IMR-90 (cell line): ENCODE results near the gene EPHB1. TPM values are rescaled to one million over a fixed set of nuclear protein-coding genes. Genes with fewer than 3 reads are reported as not detected.

Experiments
- ATAC-seq: fragments of 200-7000 bp; cut with Tn5 transposase; 2 replicates; pipeline ENCODE4 v1.9.1; 2020; ENCODE audit warnings: low read depth, mild to moderate bottlenecking, moderate library complexity
- BruUV-seq: library from RNA; stranded (reverse); fragments of 400-500 nt; replicated peaks from 2 replicates; lab custom pipeline; 2021; lab: Mats Ljungman, UMichigan
- CTCF ChIA-PET: fragments of 300-600 bp; formaldehyde crosslinking; extraction: SDS; loops from one replicate; lab custom pipeline; 2021; ENCODE audit warnings: antibody characterized with exemption; lab: Yijun Ruan, JAX
- POLR2A ChIA-PET: fragments of 300-600 bp; sonication (Branson Sonifier 250); formaldehyde crosslinking; loops from one replicate; lab custom pipeline; 2022; ENCODE audit warnings: antibody characterized with exemption; ENCODE audit not compliant: unreplicated experiment; lab: Charles Lee
- DNase-seq: peaks from one replicate; pipeline ENCODE4 v3.0.0; 2013
- H2AFZ ChIP-seq: replicated peaks from 2 replicates; pipeline ENCODE3; 2013; ENCODE audit warnings: low read length, mild to moderate bottlenecking; ENCODE audit not compliant: poor library complexity
- H2AK5ac ChIP-seq: 2 replicates; pipeline ENCODE4 v1.6.1; 2013; ENCODE audit warnings: low read depth, low read length, inconsistent platforms
- H2AK9ac ChIP-seq: replicated peaks from 2 replicates; pipeline ENCODE3; 2013; ENCODE audit warnings: mild to moderate bottlenecking, low read depth, low read length, moderate library complexity; ENCODE audit not compliant: poor library complexity
- H2BK120ac ChIP-seq: 2 replicates; pipeline ENCODE4 v1.6.1; 2013; ENCODE audit warnings: low read depth, low read length, inconsistent platforms
- H2BK15ac ChIP-seq: 3 replicates; pipeline ENCODE4 v1.6.1; 2013; ENCODE audit warnings: low read depth, low read length, inconsistent platforms
- H2BK20ac ChIP-seq: 2 replicates; pipeline ENCODE4 v1.6.1; 2013; ENCODE audit warnings: low read depth, mild to moderate bottlenecking, inconsistent platforms, low read length, moderate library complexity
- H2BK5ac ChIP-seq: 2 replicates; pipeline ENCODE4 v1.6.1; 2013; ENCODE audit warnings: mild to moderate bottlenecking, low read depth, low read length, inconsistent platforms; ENCODE audit not compliant: poor library complexity, severe bottlenecking
- H3K14ac ChIP-seq: replicated peaks from 2 replicates; pipeline ENCODE4 v1.6.1; 2013; ENCODE audit warnings: low read depth, low read length, inconsistent platforms
- H3K18ac ChIP-seq: 2 replicates; pipeline ENCODE4 v1.6.1; 2013; ENCODE audit warnings: low read depth, low read length, control low read depth
- H3K23ac ChIP-seq: 2 replicates; pipeline ENCODE4 v1.6.1; 2013; ENCODE audit warnings: low read depth, low read length, inconsistent platforms
- H3K27ac ChIP-seq: 2 replicates; pipeline ENCODE4 v1.5.1; 2013; ENCODE audit warnings: mild to moderate bottlenecking, control low read depth, low read length; ENCODE audit not compliant: insufficient read depth
- H3K27me3 ChIP-seq: 2 replicates; pipeline ENCODE4 v1.6.1; 2013; ENCODE audit warnings: low read length; ENCODE audit not compliant: control insufficient read depth, insufficient read depth
- H3K36me3 ChIP-seq: 2 replicates; pipeline ENCODE4 v1.6.1; 2013; ENCODE audit warnings: low read length, mixed read lengths; ENCODE audit not compliant: control insufficient read depth, insufficient read depth
- H3K4ac ChIP-seq: 2 replicates; pipeline ENCODE4 v1.6.1; 2013; ENCODE audit warnings: low read depth, low read length, inconsistent platforms
- H3K4me1 ChIP-seq: 2 replicates; pipeline ENCODE4 v1.6.1; 2013; ENCODE audit warnings: low read length, mixed read lengths; ENCODE audit not compliant: control insufficient read depth, insufficient read depth
- H3K4me2 ChIP-seq: 2 replicates; pipeline ENCODE4 v1.6.1; 2013; ENCODE audit warnings: low read depth, mild to moderate bottlenecking, control low read depth, low read length, moderate library complexity
- H3K4me3 ChIP-seq: 2 replicates; pipeline ENCODE4 v1.5.1; 2013; ENCODE audit warnings: low read depth, mild to moderate bottlenecking, control low read depth, low read length, moderate library complexity; ENCODE audit not compliant: insufficient read depth
- H3K56ac ChIP-seq: 2 replicates; pipeline ENCODE4 v1.6.1; 2013; ENCODE audit warnings: low read length, inconsistent platforms; ENCODE audit not compliant: insufficient read depth; ENCODE audit errors: extremely low read depth
- H3K79me1 ChIP-seq, 2 experiments: 2 replicates each; pipeline ENCODE4 v1.6.1; 2013; ENCODE audit warnings: low read length in 2 of 2, inconsistent platforms in 1 of 2, low read depth in 1 of 2
- H3K9ac ChIP-seq: 2 replicates; pipeline ENCODE4 v1.6.1; 2013; ENCODE audit warnings: low read depth, low read length, control low read depth
- H3K9me1 ChIP-seq: 2 replicates; pipeline ENCODE4 v1.6.1; 2013; ENCODE audit warnings: low read length, inconsistent platforms; ENCODE audit not compliant: insufficient read depth
- H3K9me3 ChIP-seq: 2 replicates; pipeline ENCODE4 v1.6.1; 2013; ENCODE audit warnings: low read length; ENCODE audit not compliant: control insufficient read depth, insufficient read depth
- H4K20me1 ChIP-seq: 2 replicates; pipeline ENCODE4 v1.6.1; 2013; ENCODE audit warnings: low read length, inconsistent platforms; ENCODE audit not compliant: insufficient read depth
- H4K5ac ChIP-seq: 2 replicates; pipeline ENCODE4 v1.6.1; 2013; ENCODE audit warnings: mild to moderate bottlenecking, low read depth, low read length, control low read depth
- H4K8ac ChIP-seq, 2 experiments: 2 replicates each; pipeline ENCODE4 v1.6.1; 2013; ENCODE audit warnings: low read depth in 2 of 2, low read length in 2 of 2, control low read depth in 1 of 2, inconsistent platforms in 1 of 2
- H4K91ac ChIP-seq: 2 replicates; pipeline ENCODE4 v1.6.1; 2013; ENCODE audit warnings: low read depth, low read length, inconsistent platforms; ENCODE audit not compliant: insufficient read depth
- BHLHE40 ChIP-seq: fragments of 150-350 bp; IDR thresholded peaks from 2 replicates; pipeline ENCODE4 v1.6.1; 2016; ENCODE audit warnings: mild to moderate bottlenecking, low read depth, low read length
- CEBPB ChIP-seq: IDR thresholded peaks from 2 replicates; pipeline ENCODE4 v1.6.1; 2012; ENCODE audit warnings: low read depth, low read length, improper control_type of control experiment
- CHD1 ChIP-seq: IDR thresholded peaks from 2 replicates; pipeline ENCODE4 v1.6.1; 2012; ENCODE audit warnings: low read depth, low read length, improper control_type of control experiment
- ELK1 ChIP-seq: fragments of 150-350 bp; IDR thresholded peaks from 2 replicates; pipeline ENCODE4 v1.6.1; 2016; ENCODE audit warnings: low read depth, mild to moderate bottlenecking, low read length, moderate library complexity, borderline replicate concordance
- FOS ChIP-seq: fragments of 150-350 bp; IDR thresholded peaks from 2 replicates; pipeline ENCODE4 v1.6.1; 2016; ENCODE audit warnings: low read depth, low read length
- MAFK ChIP-seq: IDR thresholded peaks from 2 replicates; pipeline ENCODE4 v1.6.1; 2012; ENCODE audit warnings: low read depth, low read length, improper control_type of control experiment
- MAZ ChIP-seq: IDR thresholded peaks from 2 replicates; pipeline ENCODE4 v1.6.1; 2012; ENCODE audit warnings: low read depth, mild to moderate bottlenecking, low read length, improper control_type of control experiment, moderate library complexity, borderline replicate concordance
- MXI1 ChIP-seq: IDR thresholded peaks from 2 replicates; pipeline ENCODE4 v1.6.1; 2012; ENCODE audit warnings: low read depth, mild to moderate bottlenecking, low read length, moderate library complexity, borderline replicate concordance
- NFE2L2 ChIP-seq: fragments of 150-350 bp; IDR thresholded peaks from 2 replicates; pipeline ENCODE4 v1.6.1; 2016; ENCODE audit warnings: low read depth, mild to moderate bottlenecking, low read length
- POLR2A ChIP-seq: IDR thresholded peaks from 2 replicates; pipeline ENCODE4 v1.6.1; 2012; ENCODE audit warnings: mild to moderate bottlenecking, low read depth, low read length
- RCOR1 ChIP-seq: IDR thresholded peaks from 2 replicates; pipeline ENCODE4 v1.6.1; 2012; ENCODE audit warnings: mild to moderate bottlenecking, low read length, improper control_type of control experiment; ENCODE audit not compliant: insufficient replicate concordance
- RFX5 ChIP-seq: IDR thresholded peaks from 2 replicates; pipeline ENCODE4 v1.8.0; 2012; ENCODE audit warnings: low read depth, mild to moderate bottlenecking, low read length, moderate library complexity
- USF2 ChIP-seq: fragments of 150-350 bp; IDR thresholded peaks from 2 replicates; pipeline ENCODE4 v1.6.1; 2017; ENCODE audit warnings: mild to moderate bottlenecking, antibody characterized with exemption, low read length, low read depth
- WGBS, 2 experiments: methylation state at CpG; one replicate each; pipeline versions ENCODE4 v1.1.5 to v1.1.7; 2013; ENCODE audit warnings: missing lambda C conversion rate in 2 of 2; ENCODE audit not compliant: insufficient read length in 1 of 2; ENCODE audit errors: extremely low coverage in 2 of 2; 5-methylcytosine and 5-hydroxymethylcytosine counted together
- dilution Hi-C: fragments of 300-500 bp; cut with HindIII; formaldehyde crosslinking; loops from one replicate; pipeline ENCODE4 v1.14.3; 2018; ENCODE audit warnings: low sequenced_read_pairs; ENCODE audit not compliant: unreplicated experiment
- in situ Hi-C: fragments of 300-500 bp; cut with MboI; formaldehyde crosslinking; loops from 3 replicates; pipeline ENCODE4 v1.14.3; 2019; ENCODE audit warnings: low sequenced_read_pairs, inconsistent platforms, mixed read lengths
- intact Hi-C: fragments of 100-400 bp; cut with micrococcal nuclease; formaldehyde crosslinking; loops from 2 replicates; pipeline ENCODE4 v1.10.0; 2022
- polyA plus RNA-seq, 3 experiments: library from polyadenylated mRNA; depleted of rRNA; stranded (reverse); fragments of >200 nt; gene quantifications; 2 replicates each; pipeline ENCODE4 v1.2.3, GENCODE V29; 2012; ENCODE audit warnings: low replicate concordance in 1 of 3
- total RNA-seq: library from RNA; depleted of rRNA; stranded (reverse); fragments of >200 nt; gene quantifications from 2 replicates; pipeline ENCODE4 v1.2.3, GENCODE V29; 2012

The EPHB1 gene
- total and polyA plus RNA-seq, 2 of the 4 experiments (the other 2 are of a cell fraction) = 0.17 to 0.36 TPM

- ATAC-seq (no peak), DNase-seq (no peak)
- H3K4ac ChIP-seq = no peak overlapping the region
- no peaks in the 10 kb centered on the region; the same call in 1 of the 2 replicates for H3K9me3 ChIP-seq
- H3K23ac ChIP-seq = no peak overlapping the region
- no peak overlapping the region for H2BK5ac ChIP-seq
- BruUV-seq = no TSS peak
- H4K91ac ChIP-seq = no peak overlapping the region
- H2AK5ac ChIP-seq = no peak overlapping the region
- ChIA-PET CTCF (no interaction called here), POLR2A (no interaction called here)
- no peak overlapping the region for H3K9ac ChIP-seq
- H2AK9ac ChIP-seq = no peak overlapping the region
- intact Hi-C loops (no loop called here), in situ Hi-C loops (no loop called here), dilution Hi-C loops (no loop called here)
- H3K9me1 ChIP-seq = no peaks in the 10 kb centered on the region
- no peaks in the 10 kb centered on the region for H3K79me1 ChIP-seq
- H4K20me1 ChIP-seq = no peaks in the 10 kb centered on the region
- no peak overlapping the region for H3K18ac ChIP-seq
- TF ChIP-seq CHD1 (no peak), RCOR1 (no peak), RFX5 (no peak), BHLHE40 (no peak), ELK1 (no peak), USF2 (no peak), MXI1 (no peak), MAZ (no peak), FOS (no peak), POLR2A (no peak), NFE2L2 (no peak), CEBPB (no peak), MAFK (no peak)
- no peaks in the 10 kb centered on the region for H3K27me3 ChIP-seq
- H3K4me1 ChIP-seq = no peaks in the 10 kb centered on the region
- H2BK15ac ChIP-seq = no peak overlapping the region
- H4K8ac ChIP-seq = no peak overlapping the region
- H4K5ac ChIP-seq = no peak overlapping the region
- H2AFZ ChIP-seq = no peak overlapping the region
- no peak overlapping the region for H2BK120ac ChIP-seq
- H2BK20ac ChIP-seq = no peak overlapping the region
- H3K14ac ChIP-seq = no peak overlapping the region
- H3K4me3 ChIP-seq = no peak overlapping the region
- H3K56ac ChIP-seq = no peak overlapping the region
- no peak overlapping the region for H3K27ac ChIP-seq
- no peaks in the 10 kb centered on the region for H3K36me3 ChIP-seq
- H3K4me2 ChIP-seq = no peak overlapping the region
- no CpG with 5 or more reads among the region's 2 CpGs for whole genome bisulfite sequencing, 2 experiments
These were observed 348.4 kb downstream of the EPHB1 start for GRCh38 chr3:135143474-135143873.
